B cell (primary cell): ENCODE results near the gene RPL13. TPM values are rescaled to one million over a fixed set of nuclear protein-coding genes. Genes with fewer than 3 reads are reported as not detected.

Experiments used
- ATAC-seq: fragments of 200-7000 bp; cut with Tn5 transposase; one replicate; pipeline ENCODE4 v1.10.0; 2021; ENCODE audit warnings: low read depth, mild to moderate bottlenecking, moderate number of reproducible peaks, moderate library complexity
- CTCF ChIA-PET: fragments of 350-600 bp; sonication (Branson Sonifier 250); formaldehyde crosslinking; loops from one replicate; lab custom pipeline; 2021; ENCODE audit warnings: antibody characterized with exemption, inconsistent platforms; lab: Charles Lee
- POLR2A ChIA-PET: fragments of 350-600 bp; sonication (Branson Sonifier 250); formaldehyde crosslinking; loops from one replicate; lab custom pipeline; 2021; ENCODE audit warnings: antibody characterized with exemption; lab: Charles Lee
- DNase-seq: peaks from one replicate; pipeline ENCODE4 v3.0.0; 2013
- H2AFZ ChIP-seq: 2 replicates; pipeline ENCODE4 v1.6.1; 2012; ENCODE audit warnings: mild to moderate bottlenecking, low read depth, low read length; ENCODE audit not compliant: insufficient read depth, poor library complexity, severe bottlenecking
- H3K27ac ChIP-seq, 2 donors: 1 replicate in 1 of 2; 2 replicates in 1 of 2; pipeline ENCODE4 v1.5.1; 2012 to 2013; ENCODE audit warnings: low read length in 2 of 2, mild to moderate bottlenecking in 2 of 2, moderate library complexity in 1 of 2
- H3K27me3 ChIP-seq, 4 experiments: fragments of 200-600 bp in 1 of 4; sonication (generic) in 1 of 4; replicated peaks in 1 of 4; 1 replicate in 2 of 4; 2 replicates in 2 of 4; pipeline versions ENCODE4 v1.6.1 to v1.7.0; 2013 to 2016; ENCODE audit warnings: low read length in 3 of 4, mild to moderate bottlenecking in 2 of 4, mixed read lengths in 1 of 4, moderate library complexity in 1 of 4; ENCODE audit not compliant: insufficient read depth in 4 of 4, control insufficient read depth in 3 of 4; ENCODE audit errors: control extremely low read depth in 1 of 4
- H3K36me3 ChIP-seq, 2 experiments: replicated peaks in 1 of 2; 1 replicate in 1 of 2; 2 replicates in 1 of 2; pipeline versions ENCODE4 v1.6.1 to v1.7.1; 2013; ENCODE audit warnings: low read length in 1 of 2; ENCODE audit not compliant: insufficient read depth in 2 of 2, control insufficient read depth in 1 of 2; ENCODE audit errors: control extremely low read depth in 1 of 2, extremely low read depth in 1 of 2
- H3K4me1 ChIP-seq, 2 donors: fragments of 200-600 bp in 1 of 2; sonication (generic) in 1 of 2; 1 replicate in 1 of 2; 2 replicates in 1 of 2; pipeline versions ENCODE4 v1.5.1 to v1.6.1; 2013 to 2017; ENCODE audit warnings: low read length in 2 of 2; ENCODE audit not compliant: control insufficient read depth in 2 of 2, insufficient read depth in 2 of 2
- H3K4me2 ChIP-seq: replicated peaks from 2 replicates; pipeline ENCODE3; 2012; ENCODE audit warnings: mild to moderate bottlenecking, low read depth, low read length; ENCODE audit not compliant: poor library complexity, severe bottlenecking
- H3K4me3 ChIP-seq, 5 experiments: fragments of 200-600 bp in 1 of 5; sonication (generic) in 1 of 5; 1 replicate in 3 of 5; 2 replicates in 2 of 5; pipeline versions ENCODE4 v1.5.1 to v1.7.0; 2011 to 2016; ENCODE audit warnings: low read length in 4 of 5, mild to moderate bottlenecking in 4 of 5, low read depth in 2 of 5, control low read depth in 1 of 5, moderate library complexity in 1 of 5; ENCODE audit not compliant: insufficient read depth in 1 of 5; ENCODE audit errors: control extremely low read depth in 1 of 5, extremely low read depth in 1 of 5
- H3K79me2 ChIP-seq: fragments of 200-600 bp; sonication (generic); one replicate; pipeline ENCODE4 v1.6.0; 2016; ENCODE audit warnings: low read length; ENCODE audit not compliant: control insufficient read depth, insufficient read depth
- H3K9ac ChIP-seq: fragments of 200-600 bp; sonication (generic); 2 replicates; pipeline ENCODE4 v1.6.1; 2017; ENCODE audit warnings: mild to moderate bottlenecking, low read length, moderate library complexity
- H3K9me3 ChIP-seq, 3 donors: one replicate each; pipeline versions ENCODE4 v1.6.1 to v1.7.1; 2013; ENCODE audit warnings: low read length in 2 of 3; ENCODE audit not compliant: control insufficient read depth in 2 of 3, insufficient read depth in 1 of 3; ENCODE audit errors: control extremely low read depth in 1 of 3
- H4K20me1 ChIP-seq: 2 replicates; pipeline ENCODE4 v1.6.0; 2012; ENCODE audit warnings: mild to moderate bottlenecking, low read length; ENCODE audit not compliant: insufficient read depth, control insufficient read depth, poor library complexity, severe bottlenecking
- H3K27ac Mint-ChIP-seq: one replicate; pipeline ENCODE4 v1.8.0; 2021; ENCODE audit warnings: mixed read lengths
- H3K27me3 Mint-ChIP-seq: one replicate; pipeline ENCODE4 v1.8.0; 2021; ENCODE audit warnings: mixed read lengths
- H3K4me1 Mint-ChIP-seq: one replicate; pipeline ENCODE4 v1.8.0; 2021; ENCODE audit warnings: mixed read lengths
- H3K4me3 Mint-ChIP-seq: one replicate; pipeline ENCODE4 v1.8.0; 2021; ENCODE audit warnings: mixed read lengths
- H3K9me3 Mint-ChIP-seq: one replicate; pipeline ENCODE4 v1.8.0; 2022; ENCODE audit warnings: mixed read lengths; ENCODE audit not compliant: insufficient read depth
- CTCF ChIP-seq: fragments of 200-600 bp; IDR thresholded peaks from one replicate; pipeline ENCODE4 v1.8.0; 2022; ENCODE audit warnings: antibody characterized with exemption, mild to moderate bottlenecking
- EZH2 ChIP-seq: IDR thresholded peaks from 2 replicates; pipeline ENCODE4 v1.6.1; 2012; ENCODE audit warnings: borderline replicate concordance, low read depth, mild to moderate bottlenecking, moderate library complexity, low read length; ENCODE audit not compliant: insufficient read depth, poor library complexity, severe bottlenecking
- WGBS: methylation state at CpG from one replicate; pipeline ENCODE4 v1.1.5; 2013; ENCODE audit warnings: missing lambda C conversion rate; ENCODE audit not compliant: insufficient coverage; 5-methylcytosine and 5-hydroxymethylcytosine counted together
- intact Hi-C: fragments of 100-400 bp; cut with micrococcal nuclease; formaldehyde crosslinking; loops from one replicate; pipeline ENCODE4 v1.10.0; 2022
- polyA plus RNA-seq: library from polyadenylated mRNA; depleted of rRNA; stranded (reverse); fragments of >200 nt; gene quantifications from 2 replicates; pipeline ENCODE4 v1.2.3, GENCODE V29; 2012
- small RNA-seq: library from RNA; depleted of rRNA; stranded (forward); fragments of <200 nt; gene quantifications from one replicate; pipeline ENCODE3, GENCODE V24; 2012; ENCODE audit warnings: low replicate concordance, low read depth; ENCODE audit not compliant: insufficient read length
- total RNA-seq, 2 donors: library from RNA; stranded (reverse); fragments of 120-200 nt in 1 of 2; gene quantifications; 1 replicate in 1 of 2; 2 replicates in 1 of 2; pipeline versions ENCODE4 v1.2.3 to v1.2.4, GENCODE V29; 2013 to 2022

Gene RPL13
- total and polyA plus RNA-seq, 2 donors (not counting 1 experiment from before 2014, with no cell fraction given) = 3,184 to 11,676 TPM

GRCh38 chr16:89613954-89614459 lies 53.5 kb downstream of the RPL13 start:
- no peak overlapping the region for H3K27ac ChIP-seq
- ATAC-seq (no peak), DNase-seq (no peak)
- peaks cover 0 to 8% of the 10 kb centered on the region in 2 donors for H3K4me1 ChIP-seq
- WGBS = 95% methylated on average over 22 of the region's 22 CpGs
- H3K36me3 ChIP-seq = no peaks in the 10 kb centered on the region
- H3K4me3 ChIP-seq = no peak overlapping the region
- H3K9ac ChIP-seq = no peak overlapping the region
- H2AFZ ChIP-seq = no peak overlapping the region
- H3K27me3 ChIP-seq = peaks cover 0 to 4% (median 0%) of the 10 kb centered on the region in 4 experiments
- no peaks in the 10 kb centered on the region for H4K20me1 ChIP-seq
- Mint-ChIP-seq H3K27ac (no peak overlapping the region), H3K27me3 (peaks cover 12% of the 10 kb centered on the region), H3K4me3 (no peak overlapping the region), H3K4me1 (peaks cover 9% of the 10 kb centered on the region), H3K9me3 (no peaks in the 10 kb centered on the region)
- no peak overlapping the region for H3K4me2 ChIP-seq
- ChIA-PET CTCF (interaction anchor here (1.1 to 3.2 kb wide), 3 partner anchors 28 to 250 kb away, joined by 3 to 11 read pairs (median 6); no protein-coding TSS in a partner anchor), POLR2A (no interaction called here)
- H3K9me3 ChIP-seq = peaks cover 0 to 12% (median 0%) of the 10 kb centered on the region in 3 donors
- no peak for TF ChIP-seq CTCF
- TF ChIP-seq EZH2 = no peak
- intact Hi-C loops = no loop called here
- no peaks in the 10 kb centered on the region for H3K79me2 ChIP-seq

Small RNA genes within 50 kb of the gene (small RNA-seq; reads per million reads assigned to genes)
- not detected for gene SNORD68

Other genes starting within 250 kb of the RPL13 start
- 314 and 320 TPM in 2 replicates for gene ANKRD11, start 70.1 kb upstream of the RPL13 start, total RNA-seq
- gene ANKRD11, start 70.1 kb upstream of the RPL13 start, polyA plus RNA-seq = 67.9 and 78.0 TPM in 2 replicates
- gene SPG7, start 52.3 kb upstream of the RPL13 start, total RNA-seq = 146 and 153 TPM in 2 replicates
- 157 and 239 TPM in 2 replicates for gene SPG7, start 52.3 kb upstream of the RPL13 start, polyA plus RNA-seq
- gene CPNE7, start 15.1 kb downstream of the RPL13 start, total RNA-seq = 0.61 and 0.76 TPM in 2 replicates
- gene CPNE7, start 15.1 kb downstream of the RPL13 start, polyA plus RNA-seq = 0.51 and 1.0 TPM in 2 replicates
- gene DPEP1, start 53.0 kb downstream of the RPL13 start, total RNA-seq = not detected in 2 replicates
- not detected in 2 replicates for gene DPEP1, start 53.0 kb downstream of the RPL13 start, polyA plus RNA-seq
- gene CHMP1A, start 97.0 kb downstream of the RPL13 start, total RNA-seq = 88.1 and 90.0 TPM in 2 replicates
- gene CHMP1A, start 97.0 kb downstream of the RPL13 start, polyA plus RNA-seq = 80.4 and 92.6 TPM in 2 replicates
- 12.6 and 15.0 TPM in 2 replicates for gene SPATA33, start 97.2 kb downstream of the RPL13 start, total RNA-seq
- 3.5 and 3.6 TPM in 2 replicates for gene SPATA33, start 97.2 kb downstream of the RPL13 start, polyA plus RNA-seq
- 114 and 119 TPM in 2 replicates for gene CDK10, start 126.0 kb downstream of the RPL13 start, total RNA-seq
- gene CDK10, start 126.0 kb downstream of the RPL13 start, polyA plus RNA-seq = 145 and 225 TPM in 2 replicates
- gene SPATA2L, start 141.0 kb downstream of the RPL13 start, total RNA-seq = 15.9 and 16.4 TPM in 2 replicates
- 32.1 and 33.0 TPM in 2 replicates for gene SPATA2L, start 141.0 kb downstream of the RPL13 start, polyA plus RNA-seq
- 14.6 and 15.1 TPM in 2 replicates for gene VPS9D1, start 160.2 kb downstream of the RPL13 start, total RNA-seq
- 17.0 and 24.0 TPM in 2 replicates for gene VPS9D1, start 160.2 kb downstream of the RPL13 start, polyA plus RNA-seq
- 82.7 and 87.3 TPM in 2 replicates for gene ZNF276, start 160.9 kb downstream of the RPL13 start, total RNA-seq
- gene ZNF276, start 160.9 kb downstream of the RPL13 start, polyA plus RNA-seq = 98.2 and 110 TPM in 2 replicates